A549 (cell line): ENCODE results near the gene SPECC1L. TPM values are rescaled to one million over a fixed set of nuclear protein-coding genes. Genes with fewer than 3 reads are reported as not detected.

Source experiments
- ATAC-seq, 2 experiments: fragments of 200-7000 bp in 1 of 2; fragments of >200 bp in 1 of 2; cut with Nextera tagmentation in 1 of 2; cut with Tn5 transposase in 1 of 2; 3 replicates each; pipeline versions ENCODE4 v1.8.0 to v1.9.1; 2018 to 2020; ENCODE audit warnings: mild to moderate bottlenecking in 1 of 2, moderate library complexity in 1 of 2
- CTCF ChIA-PET: fragments of 300-600 bp; sonication (Branson Sonifier 250); formaldehyde crosslinking; extraction: SDS; loops from one replicate; lab custom pipeline; 2021; ENCODE audit warnings: antibody characterized with exemption, inconsistent platforms; lab: Yijun Ruan, JAX
- POLR2A ChIA-PET: fragments of 350-600 bp; formaldehyde crosslinking; extraction: SDS; loops from one replicate; lab custom pipeline; 2021; ENCODE audit warnings: antibody characterized with exemption, inconsistent platforms; lab: Yijun Ruan, JAX
- DNase-seq, 2 experiments: peaks; one replicate each; pipeline versions ENCODE4 v3.0.0 to v3.0.0-alpha.2; 2011 to 2016; ENCODE audit warnings: low read depth in 1 of 2, low spot score in 1 of 2
- FAIRE-seq: peaks from 2 replicates; lab custom pipeline; 2011; peaks lifted over from hg19 to GRCh38; lab: Jason Lieb, UNC
- H3K27ac ChIP-seq, 2 experiments: fragments of >200 bp; sonication (Bioruptor Twin); formaldehyde crosslinking; 3 replicates each; pipeline ENCODE4 v1.5.1; 2016 to 2017
- H3K4me1 ChIP-seq: fragments of >200 bp; sonication (Bioruptor Twin); formaldehyde crosslinking; 3 replicates; pipeline ENCODE4 v1.6.1; 2016
- H3K4me2 ChIP-seq: fragments of >200 bp; sonication (Bioruptor Twin); formaldehyde crosslinking; 3 replicates; pipeline ENCODE4 v1.6.1; 2016
- H3K4me3 ChIP-seq: fragments of >200 bp; sonication (Bioruptor Twin); formaldehyde crosslinking; 3 replicates; pipeline ENCODE4 v1.5.1; 2016
- H3K9me3 ChIP-seq: fragments of >200 bp; sonication (Bioruptor Twin); formaldehyde crosslinking; 3 replicates; pipeline ENCODE4 v1.6.1; 2016
- BCL3 ChIP-seq: fragments of >200 bp; sonication (Bioruptor Twin); formaldehyde crosslinking; IDR thresholded peaks from 3 replicates; pipeline ENCODE4 v1.6.1; 2016
- BHLHE40 ChIP-seq: IDR thresholded peaks from 2 replicates; pipeline ENCODE4 v1.6.1; 2012; ENCODE audit warnings: low read depth, low read length, inconsistent platforms
- CHD4 ChIP-seq: fragments of 200-600 bp; sonication (generic); IDR thresholded peaks from 2 replicates; pipeline ENCODE4 v1.6.1; 2016; ENCODE audit warnings: antibody characterized with exemption, mild to moderate bottlenecking, borderline replicate concordance
- EP300 ChIP-seq, 2 experiments: fragments of >200 bp; sonication (Bioruptor Twin); formaldehyde crosslinking; IDR thresholded peaks; 2 replicates in 1 of 2; 3 replicates in 1 of 2; pipeline ENCODE4 v1.6.1; 2016 to 2017
- ESRRA ChIP-seq: fragments of 150-350 bp; IDR thresholded peaks from 2 replicates; pipeline ENCODE4 v1.6.1; 2014; ENCODE audit warnings: mild to moderate bottlenecking, low read length, borderline replicate concordance
- FOXS1 ChIP-seq: fragments of 250-450 bp; sonication (Bioruptor Pico); IDR thresholded peaks from 2 replicates; pipeline ENCODE4 v1.5.0; 2020; ENCODE audit warnings: mild to moderate bottlenecking, moderate library complexity
- GATA3 ChIP-seq: IDR thresholded peaks from 2 replicates; pipeline ENCODE4 v1.6.1; 2012; ENCODE audit warnings: borderline replicate concordance
- JUNB ChIP-seq: fragments of >200 bp; sonication (Bioruptor Twin); formaldehyde crosslinking; IDR thresholded peaks from 2 replicates; pipeline ENCODE4 v1.6.1; 2016
- KDM5A ChIP-seq: fragments of 200-600 bp; sonication (generic); IDR thresholded peaks from 2 replicates; pipeline ENCODE4 v1.6.1; 2016; ENCODE audit warnings: antibody characterized with exemption, mild to moderate bottlenecking
- MAFK ChIP-seq: fragments of 450-650 bp; IDR thresholded peaks from 2 replicates; pipeline ENCODE4 v1.6.1; 2014; ENCODE audit not compliant: partially characterized antibody
- RNF2 ChIP-seq: fragments of 200-600 bp; sonication (generic); IDR thresholded peaks from 2 replicates; pipeline ENCODE4 v1.6.1; 2016; ENCODE audit warnings: low read depth, mild to moderate bottlenecking, antibody characterized with exemption, moderate library complexity, borderline replicate concordance
- SREBF2 ChIP-seq: fragments of 450-650 bp; IDR thresholded peaks from 2 replicates; pipeline ENCODE4 v1.6.1; 2014; ENCODE audit warnings: mild to moderate bottlenecking, moderate library complexity
- TFCP2L1 ChIP-seq: fragments of 250-450 bp; sonication (Bioruptor Pico); IDR thresholded peaks from 2 replicates; pipeline ENCODE4 v1.5.0; 2021; ENCODE audit warnings: mild to moderate bottlenecking
- WGBS: methylation state at CpG from one replicate; pipeline ENCODE4 v1.1.6; 2017; ENCODE audit errors: missing lambda C conversion rate; 5-methylcytosine and 5-hydroxymethylcytosine counted together
- polyA plus RNA-seq, 4 experiments: library from polyadenylated mRNA; depleted of rRNA in 3 of 4; stranded (reverse); fragments of >200 nt; fragmentation: RNase III in 1 of 4; extraction: RNeasy Plus Mini Kit Qiagen cat#74134 plus additional on column Dnase treatment in 1 of 4; gene quantifications; 2 replicates in 3 of 4; 3 replicates in 1 of 4; pipeline ENCODE4 v1.2.3, GENCODE V29; 2011 to 2017
- TF ChIP-seq, protein P1 (sequence below): IDR thresholded peaks from 2 replicates; pipeline ENCODE4 v1.6.1; 2012
- TF ChIP-seq, protein P2 (sequence below): IDR thresholded peaks from 2 replicates; pipeline ENCODE4 v1.6.1; 2012; ENCODE audit warnings: low read depth, borderline replicate concordance

SPECC1L gene
- polyA plus RNA-seq, 2 of the 4 experiments (the other 2 are of a cell fraction): 14.8 to 25.2 TPM

DNA sequence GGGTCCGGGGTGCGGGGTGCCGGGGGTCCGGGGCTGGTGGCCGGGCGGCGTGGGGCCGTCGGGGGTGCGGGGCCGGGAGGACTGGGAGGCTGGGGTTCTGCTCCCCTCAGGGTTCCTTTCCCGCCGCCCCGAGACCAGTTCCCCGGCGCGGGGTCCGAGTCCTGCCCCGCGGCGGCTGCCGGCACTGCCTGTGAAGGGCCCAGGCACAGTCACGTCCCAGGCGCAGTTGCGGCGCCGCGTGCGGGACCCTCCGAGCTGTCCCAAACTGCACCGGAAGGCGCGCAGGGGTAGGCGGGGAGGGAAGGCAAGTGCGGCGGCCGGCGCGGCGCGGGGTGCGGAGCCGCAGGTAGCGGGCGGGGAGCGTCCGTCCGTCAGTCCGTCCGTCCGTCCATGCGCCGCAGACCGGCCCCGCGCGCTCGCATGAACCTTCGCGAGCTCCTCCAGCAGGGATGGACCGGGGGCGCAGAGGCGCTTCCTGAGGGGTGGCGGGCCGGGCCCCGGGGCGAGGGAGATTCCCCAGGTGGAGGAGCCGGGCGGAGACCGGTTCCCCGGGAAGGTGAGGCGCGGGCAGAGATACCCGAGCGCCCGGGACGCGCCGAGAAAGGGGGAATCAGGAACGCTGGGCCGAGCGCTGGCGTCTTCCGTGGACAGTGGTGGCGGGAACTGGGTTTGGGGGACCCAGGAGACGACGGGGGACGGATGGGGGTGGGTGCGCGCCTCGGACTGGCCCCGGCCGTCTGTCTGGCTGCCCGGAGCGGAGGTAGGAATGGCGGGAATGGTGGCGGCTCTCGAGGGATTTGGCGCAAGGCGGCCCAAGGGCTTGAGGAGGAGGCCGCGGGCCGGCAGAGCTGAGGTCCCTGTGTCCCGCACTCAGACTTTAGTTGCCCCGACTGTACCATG is 153.6 kb downstream of the SPECC1L start:
- TF ChIP-seq SREBF2: no peak
- TF ChIP-seq TFCP2L1 (CRISPR knock-in tag): no peak
- no peak for TF ChIP-seq JUNB
- no peak for TF ChIP-seq KDM5A
- TF ChIP-seq FOXS1 (CRISPR knock-in tag): no peak
- TF ChIP-seq BHLHE40: no peak
- no peak for TF ChIP-seq RNF2
- TF ChIP-seq, protein P1, sequence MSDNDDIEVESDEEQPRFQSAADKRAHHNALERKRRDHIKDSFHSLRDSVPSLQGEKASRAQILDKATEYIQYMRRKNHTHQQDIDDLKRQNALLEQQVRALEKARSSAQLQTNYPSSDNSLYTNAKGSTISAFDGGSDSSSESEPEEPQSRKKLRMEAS: no peak
- no peak for TF ChIP-seq MAFK
- no peak for TF ChIP-seq GATA3
- TF ChIP-seq CHD4: no peak
- TF ChIP-seq BCL3: no peak
- Histone ChIP-seq H3K9me3 (no peaks in the 10 kb centered on the region), H3K4me2 (peak overlapping the region; percentile 95), H3K4me1 (no peaks in the 10 kb centered on the region), H3K27ac (peak overlapping the region; percentile 56 to 92; a peak in 4 of 6 replicates), H3K4me3 (peak overlapping the region; percentile 62)
- ATAC-seq (peak; percentile 10 to 29; a peak in 3 of 6 replicates), DNase-seq (no peak), FAIRE-seq (no peak)
- CTCF ChIA-PET: interaction anchor here (1.0 to 3.8 kb wide), 15 partner anchors 8 to 116 kb away, joined by 3 to 16 read pairs (median 4); no protein-coding TSS in a partner anchor
- WGBS: 92% methylated on average over 15 of the region's 105 CpGs
- POLR2A ChIA-PET: no interaction called here

GRCh38 chr22:24424901-24425775 is 154.5 kb downstream of the SPECC1L start:
- ATAC-seq: no peak
- TF ChIP-seq EP300 (IDR thresholded peaks at IDR 0.05): no peak
- TF ChIP-seq, protein P2, sequence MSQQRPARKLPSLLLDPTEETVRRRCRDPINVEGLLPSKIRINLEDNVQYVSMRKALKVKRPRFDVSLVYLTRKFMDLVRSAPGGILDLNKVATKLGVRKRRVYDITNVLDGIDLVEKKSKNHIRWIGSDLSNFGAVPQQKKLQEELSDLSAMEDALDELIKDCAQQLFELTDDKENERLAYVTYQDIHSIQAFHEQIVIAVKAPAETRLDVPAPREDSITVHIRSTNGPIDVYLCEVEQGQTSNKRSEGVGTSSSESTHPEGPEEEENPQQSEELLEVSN: no peak
- TF ChIP-seq, all 56 proteins: peak for 0
- no peaks in the 10 kb centered on the region for H3K9me3 ChIP-seq
- no peak overlapping the region for H3K27ac ChIP-seq
- H3K4me3 ChIP-seq: no peak overlapping the region
- no peak overlapping the region for H3K4me2 ChIP-seq
- H3K4me1 ChIP-seq: no peaks in the 10 kb centered on the region
- CTCF ChIA-PET: interaction anchor here (1.0 to 3.8 kb wide), 11 partner anchors 10 to 103 kb away, joined by 3 to 16 read pairs (median 6); no protein-coding TSS in a partner anchor
- 90% methylated on average over 12 of the region's 32 CpGs for WGBS
- no peak for FAIRE-seq
- DNase-seq: no peak
- POLR2A ChIA-PET: no interaction called here

GRCh38 chr22:24426436-24426835 is 155.8 kb downstream of the SPECC1L start:
- WGBS: 90% methylated on average over 2 of the region's 4 CpGs
- ChIA-PET CTCF (interaction anchor here (0.6 to 1.4 kb wide), 6 partner anchors 74 to 103 kb away, joined by 3 to 9 read pairs (median 4); no protein-coding TSS in a partner anchor), POLR2A (no interaction called here)
- DNase-seq: no peak
- no peak overlapping the region for H3K4me3 ChIP-seq
- no peak for ATAC-seq
- no peak for TF ChIP-seq ESRRA
- no peaks in the 10 kb centered on the region for H3K4me1 ChIP-seq
- H3K4me2 ChIP-seq: no peak overlapping the region
- FAIRE-seq: no peak
- no peaks in the 10 kb centered on the region for H3K9me3 ChIP-seq
- H3K27ac ChIP-seq: no peak overlapping the region
